GM23338 (cell line): ENCODE results near the gene ZNF254. TPM values are rescaled to one million over a fixed set of nuclear protein-coding genes. Genes with fewer than 3 reads are reported as not detected.

Source experiments
- ATAC-seq: fragments of 200-7000 bp; cut with Tn5 transposase; 3 replicates; pipeline ENCODE4 v1.9.1; 2020
- DNase-seq: peaks from one replicate; pipeline ENCODE4 v3.0.0-alpha.2; 2015; ENCODE audit warnings: low spot score
- H2AFZ ChIP-seq: fragments of 200-600 bp; sonication (generic); 2 replicates; pipeline ENCODE4 v1.8.0; 2016; ENCODE audit warnings: antibody characterized with exemption, mild to moderate bottlenecking, moderate library complexity
- H3F3A ChIP-seq: fragments of 200-600 bp; sonication (generic); replicated peaks from 2 replicates; pipeline ENCODE4 v1.8.0; 2017; ENCODE audit warnings: antibody characterized with exemption, mixed run types, low read depth
- H3K27ac ChIP-seq: fragments of 200-600 bp; sonication (generic); 2 replicates; pipeline ENCODE4 v1.6.1; 2016; ENCODE audit warnings: low read depth
- H3K27me3 ChIP-seq: fragments of 200-600 bp; sonication (generic); 2 replicates; pipeline ENCODE4 v1.8.0; 2016; ENCODE audit warnings: mild to moderate bottlenecking, mixed run types, moderate library complexity; ENCODE audit not compliant: insufficient read depth
- H3K36me3 ChIP-seq: fragments of 200-600 bp; sonication (generic); 2 replicates; pipeline ENCODE4 v1.8.0; 2016; ENCODE audit warnings: mild to moderate bottlenecking; ENCODE audit not compliant: insufficient read depth
- H3K4me1 ChIP-seq: fragments of 200-600 bp; sonication (generic); 2 replicates; pipeline ENCODE4 v1.8.0; 2016; ENCODE audit warnings: mild to moderate bottlenecking, moderate library complexity; ENCODE audit not compliant: insufficient read depth
- H3K4me2 ChIP-seq: fragments of 200-600 bp; sonication (generic); 2 replicates; pipeline ENCODE4 v1.7.1; 2017; ENCODE audit warnings: mixed run types
- H3K4me3 ChIP-seq: fragments of 200-600 bp; sonication (generic); 2 replicates; pipeline ENCODE4 v1.6.1; 2016; ENCODE audit warnings: mixed run types
- H3K79me2 ChIP-seq: fragments of 200-600 bp; sonication (generic); replicated peaks from 2 replicates; pipeline ENCODE4 v1.8.0; 2017; ENCODE audit warnings: mild to moderate bottlenecking; ENCODE audit not compliant: insufficient read depth
- H3K9me2 ChIP-seq: fragments of 200-600 bp; sonication (generic); 2 replicates; pipeline ENCODE4 v1.8.0; 2017; ENCODE audit not compliant: insufficient read depth
- H4K20me1 ChIP-seq: fragments of 200-600 bp; sonication (generic); replicated peaks from 2 replicates; pipeline ENCODE4 v1.8.0; 2017; ENCODE audit warnings: mild to moderate bottlenecking; ENCODE audit not compliant: insufficient read depth
- H3K27ac Mint-ChIP-seq: 2 replicates; pipeline ENCODE4 v1.8.0; 2020; ENCODE audit warnings: inconsistent platforms, mild to moderate bottlenecking, moderate library complexity, mixed read lengths
- H3K27me3 Mint-ChIP-seq: 3 replicates; pipeline ENCODE4 v1.8.0; 2022; ENCODE audit warnings: low read depth, mild to moderate bottlenecking, moderate library complexity, mixed read lengths, inconsistent platforms; ENCODE audit not compliant: insufficient read depth, poor library complexity
- H3K36me3 Mint-ChIP-seq: 3 replicates; pipeline ENCODE4 v1.8.0; 2021; ENCODE audit warnings: low read depth, mild to moderate bottlenecking, inconsistent platforms, moderate library complexity, mixed read lengths
- H3K4me1 Mint-ChIP-seq: 3 replicates; pipeline ENCODE4 v1.8.0; 2020; ENCODE audit warnings: mild to moderate bottlenecking, inconsistent platforms, mixed read lengths
- H3K4me3 Mint-ChIP-seq: 3 replicates; pipeline ENCODE4 v1.8.0; 2021; ENCODE audit warnings: moderate library complexity, mild to moderate bottlenecking, inconsistent platforms, mixed read lengths
- H3K9me3 Mint-ChIP-seq: 3 replicates; pipeline ENCODE4 v1.8.0; 2020; ENCODE audit warnings: moderate library complexity, mild to moderate bottlenecking, inconsistent platforms, mixed read lengths
- CREB1 ChIP-seq: fragments of 250-450 bp; sonication (Bioruptor Pico); IDR thresholded peaks from 2 replicates; pipeline ENCODE4 v1.5.0; 2020; ENCODE audit warnings: low read depth, mild to moderate bottlenecking, moderate library complexity
- EZH2 ChIP-seq: fragments of 200-600 bp; sonication (generic); IDR thresholded peaks from one replicate; pipeline ENCODE4 v1.8.0; 2017; ENCODE audit warnings: antibody characterized with exemption, mild to moderate bottlenecking, low read depth; ENCODE audit not compliant: unreplicated experiment
- EZH2phosphoT487 ChIP-seq: fragments of 200-600 bp; sonication (generic); IDR thresholded peaks from one replicate; pipeline ENCODE4 v1.8.1; 2018; ENCODE audit warnings: antibody characterized with exemption; ENCODE audit not compliant: unreplicated experiment
- JUNB ChIP-seq: IDR thresholded peaks from one replicate; pipeline ENCODE4 v1.6.1; 2016; ENCODE audit warnings: antibody characterized with exemption; ENCODE audit not compliant: unreplicated experiment
- NANOG ChIP-seq: IDR thresholded peaks from 2 replicates; pipeline ENCODE4 v1.6.1; 2016; ENCODE audit warnings: antibody characterized with exemption, borderline replicate concordance
- POLR2AphosphoS5 ChIP-seq: IDR thresholded peaks from 2 replicates; pipeline ENCODE4 v1.6.1; 2016; ENCODE audit warnings: antibody characterized with exemption, low read depth
- STAT1 ChIP-seq: IDR thresholded peaks from one replicate; pipeline ENCODE4 v1.6.1; 2016; ENCODE audit warnings: antibody characterized with exemption; ENCODE audit not compliant: unreplicated experiment
- ZNF114 ChIP-seq: fragments of 250-450 bp; sonication (Bioruptor Pico); IDR thresholded peaks from 2 replicates; pipeline ENCODE4 v1.5.0; 2020; ENCODE audit warnings: mild to moderate bottlenecking, moderate library complexity
- ZNF331 ChIP-seq: fragments of 250-450 bp; sonication (Bioruptor Pico); IDR thresholded peaks from 2 replicates; pipeline ENCODE4 v1.5.0; 2020; ENCODE audit warnings: low read depth, mild to moderate bottlenecking, moderate library complexity
- polyA plus RNA-seq: library from polyadenylated mRNA; unstranded; fragments of >200 nt; fragmentation: Nextera tagmentation; extraction: Ambion mirVana; gene quantifications from 2 replicates; pipeline ENCODE4 v1.2.1, GENCODE V29; 2016
- total RNA-seq: library from RNA; depleted of rRNA; stranded (reverse); fragments of >200 nt; shearing (Covaris generic); gene quantifications from 2 replicates; pipeline ENCODE4 v1.2.3, GENCODE V29; 2014
- TF ChIP-seq, protein P1 (sequence below): IDR thresholded peaks from 2 replicates; pipeline ENCODE4 v1.6.1; 2016; ENCODE audit warnings: antibody characterized with exemption
- TF ChIP-seq, protein P2 (sequence below), 2 experiments: fragments of 200-600 bp in 1 of 2; sonication (generic) in 1 of 2; conservative IDR thresholded peaks; 2 replicates each; pipeline versions ENCODE4 v1.5.1 to v1.6.1; 2016 to 2017; ENCODE audit warnings: antibody characterized with exemption in 2 of 2, low read depth in 2 of 2, mild to moderate bottlenecking in 2 of 2, moderate library complexity in 1 of 2
- TF ChIP-seq, protein P3 (sequence below): IDR thresholded peaks from one replicate; pipeline ENCODE4 v1.6.1; 2018; ENCODE audit warnings: antibody characterized with exemption; ENCODE audit not compliant: unreplicated experiment
- TF ChIP-seq, protein P4 (sequence below): fragments of 250-450 bp; sonication (Bioruptor Pico); IDR thresholded peaks from 2 replicates; pipeline ENCODE4 v1.5.0; 2020; ENCODE audit warnings: mild to moderate bottlenecking, moderate library complexity

ZNF254 gene
- total and polyA plus RNA-seq, 2 experiments from 2014 or later = 13.1 to 45.6 TPM

DNA sequence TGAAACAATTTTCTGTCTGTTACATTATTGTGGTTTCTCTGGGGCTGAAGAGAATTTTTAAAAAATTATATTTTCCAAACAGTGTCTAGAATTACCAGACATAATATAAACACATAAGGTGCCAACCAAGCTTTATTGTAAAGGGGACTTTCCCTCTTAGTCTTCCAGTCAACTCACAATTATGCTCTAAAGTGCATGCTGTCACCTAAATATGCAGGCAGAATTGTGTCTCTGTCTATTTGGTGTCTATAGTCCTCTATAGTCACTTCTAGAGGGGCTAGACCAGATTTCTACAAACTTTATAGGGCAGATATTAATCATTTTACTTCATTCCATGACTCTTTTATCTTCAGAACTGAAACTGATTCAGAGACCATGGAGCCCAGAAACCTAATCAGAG, 12.8 kb downstream of the ZNF254 start:
- H3K4me1 ChIP-seq = 0 out of 2 replicates have a peak, but pooled peaks cover 5% of the 10 kb centered on the region
- H3K27ac Mint-ChIP-seq = no peak overlapping the region
- no peaks in the 10 kb centered on the region for H3K36me3 ChIP-seq
- peaks cover 14% of the 10 kb centered on the region; the same call in 1 of the 2 replicates for H4K20me1 ChIP-seq
- no peaks in the 10 kb centered on the region for H3K9me3 Mint-ChIP-seq
- H3K9me2 ChIP-seq = no peaks in the 10 kb centered on the region
- ATAC-seq (no peak), DNase-seq (no peak)
- no peak overlapping the region for H2AFZ ChIP-seq
- H3K4me3 ChIP-seq = no peak overlapping the region
- peaks cover 6% of the 10 kb centered on the region; the same call in 2 of the 3 replicates for H3K36me3 Mint-ChIP-seq
- H3K79me2 ChIP-seq = peaks cover 73% of the 10 kb centered on the region
- no peaks in the 10 kb centered on the region for H3K27me3 ChIP-seq
- H3K27ac ChIP-seq = no peak overlapping the region
- H3K27me3 Mint-ChIP-seq = peaks cover 4% of the 10 kb centered on the region
- no peak overlapping the region for H3K4me3 Mint-ChIP-seq
- H3K4me2 ChIP-seq = no peak overlapping the region
- H3F3A ChIP-seq = no peaks in the 10 kb centered on the region
- TF ChIP-seq EZH2phosphoT487 = no peak
- TF ChIP-seq ZNF114 (CRISPR knock-in tag) = no peak
- TF ChIP-seq, protein P1, sequence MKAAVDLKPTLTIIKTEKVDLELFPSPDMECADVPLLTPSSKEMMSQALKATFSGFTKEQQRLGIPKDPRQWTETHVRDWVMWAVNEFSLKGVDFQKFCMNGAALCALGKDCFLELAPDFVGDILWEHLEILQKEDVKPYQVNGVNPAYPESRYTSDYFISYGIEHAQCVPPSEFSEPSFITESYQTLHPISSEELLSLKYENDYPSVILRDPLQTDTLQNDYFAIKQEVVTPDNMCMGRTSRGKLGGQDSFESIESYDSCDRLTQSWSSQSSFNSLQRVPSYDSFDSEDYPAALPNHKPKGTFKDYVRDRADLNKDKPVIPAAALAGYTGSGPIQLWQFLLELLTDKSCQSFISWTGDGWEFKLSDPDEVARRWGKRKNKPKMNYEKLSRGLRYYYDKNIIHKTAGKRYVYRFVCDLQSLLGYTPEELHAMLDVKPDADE = no peak
- TF ChIP-seq, protein P2, sequence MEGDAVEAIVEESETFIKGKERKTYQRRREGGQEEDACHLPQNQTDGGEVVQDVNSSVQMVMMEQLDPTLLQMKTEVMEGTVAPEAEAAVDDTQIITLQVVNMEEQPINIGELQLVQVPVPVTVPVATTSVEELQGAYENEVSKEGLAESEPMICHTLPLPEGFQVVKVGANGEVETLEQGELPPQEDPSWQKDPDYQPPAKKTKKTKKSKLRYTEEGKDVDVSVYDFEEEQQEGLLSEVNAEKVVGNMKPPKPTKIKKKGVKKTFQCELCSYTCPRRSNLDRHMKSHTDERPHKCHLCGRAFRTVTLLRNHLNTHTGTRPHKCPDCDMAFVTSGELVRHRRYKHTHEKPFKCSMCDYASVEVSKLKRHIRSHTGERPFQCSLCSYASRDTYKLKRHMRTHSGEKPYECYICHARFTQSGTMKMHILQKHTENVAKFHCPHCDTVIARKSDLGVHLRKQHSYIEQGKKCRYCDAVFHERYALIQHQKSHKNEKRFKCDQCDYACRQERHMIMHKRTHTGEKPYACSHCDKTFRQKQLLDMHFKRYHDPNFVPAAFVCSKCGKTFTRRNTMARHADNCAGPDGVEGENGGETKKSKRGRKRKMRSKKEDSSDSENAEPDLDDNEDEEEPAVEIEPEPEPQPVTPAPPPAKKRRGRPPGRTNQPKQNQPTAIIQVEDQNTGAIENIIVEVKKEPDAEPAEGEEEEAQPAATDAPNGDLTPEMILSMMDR (conservative IDR thresholded peaks at IDR 0.05; ENCODE audit: low read depth in 2 of 2) = no peak
- no peak for TF ChIP-seq EZH2
- TF ChIP-seq CREB1 (CRISPR knock-in tag) = no peak
- TF ChIP-seq POLR2AphosphoS5 = no peak
- no peak for TF ChIP-seq STAT1
- TF ChIP-seq, protein P3, sequence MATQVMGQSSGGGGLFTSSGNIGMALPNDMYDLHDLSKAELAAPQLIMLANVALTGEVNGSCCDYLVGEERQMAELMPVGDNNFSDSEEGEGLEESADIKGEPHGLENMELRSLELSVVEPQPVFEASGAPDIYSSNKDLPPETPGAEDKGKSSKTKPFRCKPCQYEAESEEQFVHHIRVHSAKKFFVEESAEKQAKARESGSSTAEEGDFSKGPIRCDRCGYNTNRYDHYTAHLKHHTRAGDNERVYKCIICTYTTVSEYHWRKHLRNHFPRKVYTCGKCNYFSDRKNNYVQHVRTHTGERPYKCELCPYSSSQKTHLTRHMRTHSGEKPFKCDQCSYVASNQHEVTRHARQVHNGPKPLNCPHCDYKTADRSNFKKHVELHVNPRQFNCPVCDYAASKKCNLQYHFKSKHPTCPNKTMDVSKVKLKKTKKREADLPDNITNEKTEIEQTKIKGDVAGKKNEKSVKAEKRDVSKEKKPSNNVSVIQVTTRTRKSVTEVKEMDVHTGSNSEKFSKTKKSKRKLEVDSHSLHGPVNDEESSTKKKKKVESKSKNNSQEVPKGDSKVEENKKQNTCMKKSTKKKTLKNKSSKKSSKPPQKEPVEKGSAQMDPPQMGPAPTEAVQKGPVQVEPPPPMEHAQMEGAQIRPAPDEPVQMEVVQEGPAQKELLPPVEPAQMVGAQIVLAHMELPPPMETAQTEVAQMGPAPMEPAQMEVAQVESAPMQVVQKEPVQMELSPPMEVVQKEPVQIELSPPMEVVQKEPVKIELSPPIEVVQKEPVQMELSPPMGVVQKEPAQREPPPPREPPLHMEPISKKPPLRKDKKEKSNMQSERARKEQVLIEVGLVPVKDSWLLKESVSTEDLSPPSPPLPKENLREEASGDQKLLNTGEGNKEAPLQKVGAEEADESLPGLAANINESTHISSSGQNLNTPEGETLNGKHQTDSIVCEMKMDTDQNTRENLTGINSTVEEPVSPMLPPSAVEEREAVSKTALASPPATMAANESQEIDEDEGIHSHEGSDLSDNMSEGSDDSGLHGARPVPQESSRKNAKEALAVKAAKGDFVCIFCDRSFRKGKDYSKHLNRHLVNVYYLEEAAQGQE = no peak
- TF ChIP-seq, protein P4, sequence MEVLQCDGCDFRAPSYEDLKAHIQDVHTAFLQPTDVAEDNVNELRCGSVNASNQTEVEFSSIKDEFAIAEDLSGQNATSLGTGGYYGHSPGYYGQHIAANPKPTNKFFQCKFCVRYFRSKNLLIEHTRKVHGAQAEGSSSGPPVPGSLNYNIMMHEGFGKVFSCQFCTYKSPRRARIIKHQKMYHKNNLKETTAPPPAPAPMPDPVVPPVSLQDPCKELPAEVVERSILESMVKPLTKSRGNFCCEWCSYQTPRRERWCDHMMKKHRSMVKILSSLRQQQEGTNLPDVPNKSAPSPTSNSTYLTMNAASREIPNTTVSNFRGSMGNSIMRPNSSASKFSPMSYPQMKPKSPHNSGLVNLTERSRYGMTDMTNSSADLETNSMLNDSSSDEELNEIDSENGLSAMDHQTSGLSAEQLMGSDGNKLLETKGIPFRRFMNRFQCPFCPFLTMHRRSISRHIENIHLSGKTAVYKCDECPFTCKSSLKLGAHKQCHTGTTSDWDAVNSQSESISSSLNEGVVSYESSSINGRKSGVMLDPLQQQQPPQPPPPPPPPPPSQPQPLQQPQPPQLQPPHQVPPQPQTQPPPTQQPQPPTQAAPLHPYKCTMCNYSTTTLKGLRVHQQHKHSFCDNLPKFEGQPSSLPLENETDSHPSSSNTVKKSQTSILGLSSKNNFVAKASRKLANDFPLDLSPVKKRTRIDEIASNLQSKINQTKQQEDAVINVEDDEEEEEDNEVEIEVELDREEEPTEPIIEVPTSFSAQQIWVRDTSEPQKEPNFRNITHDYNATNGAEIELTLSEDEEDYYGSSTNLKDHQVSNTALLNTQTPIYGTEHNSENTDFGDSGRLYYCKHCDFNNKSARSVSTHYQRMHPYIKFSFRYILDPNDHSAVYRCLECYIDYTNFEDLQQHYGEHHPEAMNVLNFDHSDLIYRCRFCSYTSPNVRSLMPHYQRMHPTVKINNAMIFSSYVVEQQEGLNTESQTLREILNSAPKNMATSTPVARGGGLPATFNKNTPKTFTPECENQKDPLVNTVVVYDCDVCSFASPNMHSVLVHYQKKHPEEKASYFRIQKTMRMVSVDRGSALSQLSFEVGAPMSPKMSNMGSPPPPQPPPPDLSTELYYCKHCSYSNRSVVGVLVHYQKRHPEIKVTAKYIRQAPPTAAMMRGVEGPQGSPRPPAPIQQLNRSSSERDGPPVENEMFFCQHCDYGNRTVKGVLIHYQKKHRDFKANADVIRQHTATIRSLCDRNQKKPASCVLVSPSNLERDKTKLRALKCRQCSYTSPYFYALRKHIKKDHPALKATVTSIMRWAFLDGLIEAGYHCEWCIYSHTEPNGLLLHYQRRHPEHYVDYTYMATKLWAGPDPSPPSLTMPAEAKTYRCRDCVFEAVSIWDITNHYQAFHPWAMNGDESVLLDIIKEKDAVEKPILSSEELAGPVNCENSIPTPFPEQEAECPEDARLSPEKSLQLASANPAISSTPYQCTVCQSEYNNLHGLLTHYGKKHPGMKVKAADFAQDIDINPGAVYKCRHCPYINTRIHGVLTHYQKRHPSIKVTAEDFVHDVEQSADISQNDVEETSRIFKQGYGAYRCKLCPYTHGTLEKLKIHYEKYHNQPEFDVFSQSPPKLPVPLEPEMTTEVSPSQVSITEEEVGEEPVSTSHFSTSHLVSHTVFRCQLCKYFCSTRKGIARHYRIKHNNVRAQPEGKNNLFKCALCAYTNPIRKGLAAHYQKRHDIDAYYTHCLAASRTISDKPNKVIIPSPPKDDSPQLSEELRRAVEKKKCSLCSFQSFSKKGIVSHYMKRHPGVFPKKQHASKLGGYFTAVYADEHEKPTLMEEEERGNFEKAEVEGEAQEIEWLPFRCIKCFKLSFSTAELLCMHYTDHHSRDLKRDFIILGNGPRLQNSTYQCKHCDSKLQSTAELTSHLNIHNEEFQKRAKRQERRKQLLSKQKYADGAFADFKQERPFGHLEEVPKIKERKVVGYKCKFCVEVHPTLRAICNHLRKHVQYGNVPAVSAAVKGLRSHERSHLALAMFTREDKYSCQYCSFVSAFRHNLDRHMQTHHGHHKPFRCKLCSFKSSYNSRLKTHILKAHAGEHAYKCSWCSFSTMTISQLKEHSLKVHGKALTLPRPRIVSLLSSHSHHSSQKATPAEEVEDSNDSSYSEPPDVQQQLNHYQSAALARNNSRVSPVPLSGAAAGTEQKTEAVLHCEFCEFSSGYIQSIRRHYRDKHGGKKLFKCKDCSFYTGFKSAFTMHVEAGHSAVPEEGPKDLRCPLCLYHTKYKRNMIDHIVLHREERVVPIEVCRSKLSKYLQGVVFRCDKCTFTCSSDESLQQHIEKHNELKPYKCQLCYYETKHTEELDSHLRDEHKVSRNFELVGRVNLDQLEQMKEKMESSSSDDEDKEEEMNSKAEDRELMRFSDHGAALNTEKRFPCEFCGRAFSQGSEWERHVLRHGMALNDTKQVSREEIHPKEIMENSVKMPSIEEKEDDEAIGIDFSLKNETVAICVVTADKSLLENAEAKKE (CRISPR knock-in tag) = no peak
- no peak for TF ChIP-seq NANOG
- TF ChIP-seq ZNF331 (CRISPR knock-in tag) = no peak
- no peak for TF ChIP-seq JUNB
- H3K4me1 Mint-ChIP-seq = peaks cover 11% of the 10 kb centered on the region; the same call in 2 of the 3 replicates
